NCI-H2107 treated with DMSO at 0.1 percent for 48 hours (cell line): ENCODE data around the gene TMEM41A.

Experiments used
- DNase-seq: peaks from one replicate; lab custom pipeline; 2025; ENCODE audit not compliant: unreplicated experiment; lab: John Stamatoyannopoulos, UW

TMEM41A gene

DNA sequence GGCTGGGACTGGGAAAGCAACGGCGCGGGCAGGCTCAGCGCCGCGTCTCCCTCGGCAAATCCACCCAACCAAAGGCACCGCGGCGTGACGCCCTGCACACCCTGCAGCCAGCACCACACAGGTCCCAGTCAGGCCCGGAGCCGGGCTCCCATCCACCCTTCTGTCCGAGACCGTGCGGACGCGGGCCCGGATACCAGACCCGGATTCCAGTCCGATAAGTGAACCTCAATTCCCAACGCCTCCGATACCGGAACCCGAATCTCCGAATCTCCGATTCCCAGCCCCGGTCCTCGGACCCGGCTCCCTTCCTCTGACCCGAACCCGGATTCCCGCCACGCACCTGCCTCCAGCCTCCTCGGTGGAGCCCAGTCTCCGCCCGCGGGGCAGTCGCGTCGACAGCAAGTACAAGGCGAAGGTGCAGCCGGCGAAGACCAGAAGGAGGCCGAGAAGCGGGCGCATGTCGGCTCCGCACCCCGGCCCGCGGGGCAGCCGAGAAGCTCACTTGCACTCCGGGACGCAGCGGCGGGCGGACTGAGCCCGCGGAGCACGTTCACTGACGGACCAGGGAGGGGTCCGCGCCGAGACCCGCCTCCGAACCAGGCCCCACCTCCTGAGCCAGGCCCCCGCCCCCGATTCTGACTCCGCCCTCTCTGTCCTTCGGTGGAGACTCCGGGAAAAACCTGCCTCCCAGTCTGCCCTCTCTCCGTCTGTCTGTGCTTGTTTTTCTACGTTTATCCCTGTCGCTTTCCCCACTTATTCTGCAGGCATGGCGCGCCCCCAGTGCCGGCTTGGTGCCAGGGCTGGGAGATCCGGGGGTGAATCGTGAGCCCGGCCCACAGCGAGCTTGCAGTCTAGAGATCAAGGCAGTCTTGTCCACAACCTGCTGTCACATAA lies at the start of gene TMEM41A:
Gene TMEM41A (minus strand): TSS at position 533 of the 894 bp plus-strand sequence. CDS start 74 bp downstream, at position 459.
- DNase-seq = peak; percentile 94

- no peak for DNase-seq
Observed at GRCh38 chr3:185540695-185541094, 41.9 kb upstream of the TMEM41A start.

- no peak for DNase-seq
Observed at GRCh38 chr3:185539934-185540333, 41.1 kb upstream of the TMEM41A start.

GRCh38 chr3:185537369-185537970 lies 38.6 kb upstream of the TMEM41A start:
- DNase-seq = peak; percentile 57

- DNase-seq = no peak
Observed at GRCh38 chr3:185534511-185534910, 35.7 kb upstream of the TMEM41A start.

GRCh38 chr3:185532901-185533300 lies 34.1 kb upstream of the TMEM41A start:
- DNase-seq = no peak

- DNase-seq = no peak
Observed at GRCh38 chr3:185530856-185531255, 32.0 kb upstream of the TMEM41A start.

GRCh38 chr3:185528532-185528931 lies 29.7 kb upstream of the TMEM41A start:
- no peak for DNase-seq

- no peak for DNase-seq
Observed at GRCh38 chr3:185527364-185527763, 28.5 kb upstream of the TMEM41A start.

DNA sequence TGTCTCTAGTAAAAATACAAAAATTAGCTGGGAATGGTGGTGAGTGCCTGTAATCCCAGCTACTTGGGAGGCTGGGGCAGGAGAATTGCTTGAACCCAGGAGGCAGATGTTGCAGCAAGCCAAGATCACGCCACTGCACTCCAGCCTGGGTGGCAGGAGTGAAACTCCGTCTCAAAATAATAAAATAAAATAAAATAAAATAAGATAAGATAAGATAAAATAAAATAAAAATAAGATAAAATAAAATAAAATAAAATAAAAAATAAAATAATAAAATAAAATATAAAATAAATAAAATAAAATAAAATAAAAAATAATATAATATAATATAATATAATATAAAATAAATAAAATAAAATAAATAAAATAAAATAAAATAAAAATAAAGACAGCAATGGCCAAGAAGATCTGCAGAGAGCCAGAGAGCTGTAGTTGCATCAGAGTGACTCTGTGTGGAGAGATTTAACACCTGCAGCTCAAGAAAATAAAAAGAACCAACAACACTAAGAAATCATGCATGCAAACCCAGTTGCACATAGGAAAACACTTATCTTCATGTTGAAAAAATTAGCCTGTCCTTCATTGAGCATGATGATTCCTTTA lies 27.6 kb upstream of the TMEM41A start:
- no peak for DNase-seq

- DNase-seq = no peak
Observed at GRCh38 chr3:185521349-185522138, 22.7 kb upstream of the TMEM41A start.

DNA sequence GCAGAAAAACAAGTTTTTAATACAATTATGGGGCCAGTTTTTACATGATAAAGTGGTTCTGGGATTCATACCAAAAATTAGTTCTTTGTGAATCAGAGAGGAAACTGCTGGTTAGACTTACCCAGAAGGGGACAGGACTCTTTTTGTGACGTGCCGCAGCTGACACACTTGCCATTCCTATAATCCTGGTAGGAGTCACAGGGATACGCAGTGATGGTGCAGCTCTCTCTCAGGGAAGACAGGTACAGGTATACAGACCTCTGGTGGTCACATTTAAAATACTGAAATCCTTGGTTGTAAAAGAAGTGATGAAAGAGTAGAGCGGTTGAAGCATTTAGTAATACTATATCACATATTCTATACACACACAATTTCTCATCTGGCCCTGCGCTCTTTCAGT lies 20.2 kb upstream of the TMEM41A start:
- DNase-seq = peak; percentile 10

- DNase-seq = no peak
Observed at GRCh38 chr3:185517387-185518130, 18.7 kb upstream of the TMEM41A start.

- no peak for DNase-seq
Observed at GRCh38 chr3:185511711-185512110, 12.9 kb upstream of the TMEM41A start.

DNA sequence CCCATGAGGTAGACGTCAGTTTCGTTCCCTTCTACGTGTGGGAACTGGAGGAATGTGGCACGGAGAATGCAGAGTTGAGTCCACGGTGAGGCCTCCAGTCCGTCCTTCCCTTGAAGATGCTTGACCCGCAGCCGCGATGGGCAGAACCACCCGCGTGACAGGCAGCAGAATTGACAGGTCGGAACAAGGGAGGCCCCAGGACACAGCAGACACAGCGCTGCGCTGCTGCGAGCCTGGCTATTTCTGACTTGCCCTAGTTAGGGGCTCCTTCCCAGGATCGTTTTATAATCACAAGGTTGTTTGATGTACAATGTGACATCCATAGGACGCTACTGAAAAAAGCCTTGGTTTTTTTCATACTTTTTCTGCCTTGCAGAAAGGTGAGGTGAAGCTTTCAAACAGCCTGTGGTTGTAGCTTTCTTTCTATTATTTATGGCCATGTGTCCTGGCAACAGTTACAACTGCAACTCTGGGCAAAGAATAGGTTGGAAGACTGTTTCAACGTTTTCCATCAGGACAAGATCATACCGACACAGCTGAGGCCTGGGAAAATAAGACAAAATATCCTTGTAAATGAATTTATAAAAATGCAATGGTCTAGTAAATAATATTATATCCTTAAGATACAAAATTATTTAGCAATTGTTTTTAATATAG lies 9.6 kb upstream of the TMEM41A start:
- DNase-seq = no peak

DNA sequence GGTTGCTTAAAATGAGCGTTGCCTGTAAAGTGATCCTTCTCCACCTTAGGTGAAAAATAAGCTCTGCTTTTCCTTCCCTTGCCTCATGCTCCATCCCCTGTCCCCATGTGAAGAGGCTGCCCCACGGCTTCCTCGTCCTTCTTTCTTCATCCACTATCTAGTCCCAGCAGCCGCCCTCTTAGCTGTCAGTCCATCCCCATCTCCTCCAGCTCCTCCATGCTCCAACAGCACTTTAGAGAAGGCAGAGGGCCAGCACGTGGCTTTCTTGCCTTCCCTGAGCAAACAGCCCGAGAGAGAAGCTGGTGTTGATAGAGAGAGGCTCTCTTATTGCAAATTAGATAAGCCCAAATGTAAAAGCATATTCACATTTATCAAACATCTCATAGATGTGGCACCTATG lies 9.0 kb upstream of the TMEM41A start:
- no peak for DNase-seq

GRCh38 chr3:185504636-185505035 lies 5.8 kb upstream of the TMEM41A start:
- no peak for DNase-seq

- no peak for DNase-seq
Observed at GRCh38 chr3:185503521-185503920, 4.7 kb upstream of the TMEM41A start.

DNA sequence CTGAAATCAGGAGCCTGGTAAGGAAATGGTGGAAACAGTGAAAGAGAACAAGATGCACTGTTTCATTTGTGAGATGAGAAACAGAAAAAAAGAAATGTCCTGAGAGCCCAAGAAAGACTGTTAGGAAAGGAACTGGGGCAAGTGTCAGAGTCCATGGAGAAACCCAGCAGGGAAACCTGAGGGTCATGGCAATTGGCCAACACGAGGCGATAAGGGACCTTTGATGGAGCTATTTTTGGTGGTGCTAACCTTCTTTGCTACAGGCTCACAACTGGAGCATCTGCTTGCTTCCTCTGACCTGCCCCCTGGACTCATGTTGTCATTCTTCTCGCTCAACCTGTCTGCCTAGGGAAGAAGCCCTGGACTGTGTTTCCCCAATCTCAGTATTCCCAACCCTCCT lies 4.2 kb upstream of the TMEM41A start:
- DNase-seq = no peak

DNA sequence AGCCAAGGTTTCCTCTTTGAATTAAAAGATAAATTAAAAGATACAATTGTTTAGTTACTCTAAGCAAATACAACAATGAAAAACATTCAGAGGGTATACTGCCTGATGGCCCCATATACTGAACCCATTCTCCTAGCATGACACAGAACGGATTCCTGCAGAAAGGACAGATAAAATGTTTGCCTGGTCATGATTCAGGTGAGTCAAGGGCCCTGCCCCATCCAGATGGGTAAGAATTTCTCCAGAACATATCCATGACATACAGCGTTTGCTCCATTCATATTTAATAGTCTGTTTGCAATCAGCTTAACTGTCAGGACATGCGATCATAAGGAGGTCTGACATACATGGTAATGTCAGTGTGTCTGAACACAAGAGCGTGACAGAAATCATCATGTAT lies 8.6 kb downstream of the TMEM41A start:
- DNase-seq = no peak
